Measurements from ENCODE around the gene GFRA4. TPM values are rescaled to one million over a fixed set of nuclear protein-coding genes. Genes with fewer than 3 reads are reported as not detected.

GFRA4 gene
- total RNA-seq, 1 donor from 2014 or later, result not detected

DNA sequence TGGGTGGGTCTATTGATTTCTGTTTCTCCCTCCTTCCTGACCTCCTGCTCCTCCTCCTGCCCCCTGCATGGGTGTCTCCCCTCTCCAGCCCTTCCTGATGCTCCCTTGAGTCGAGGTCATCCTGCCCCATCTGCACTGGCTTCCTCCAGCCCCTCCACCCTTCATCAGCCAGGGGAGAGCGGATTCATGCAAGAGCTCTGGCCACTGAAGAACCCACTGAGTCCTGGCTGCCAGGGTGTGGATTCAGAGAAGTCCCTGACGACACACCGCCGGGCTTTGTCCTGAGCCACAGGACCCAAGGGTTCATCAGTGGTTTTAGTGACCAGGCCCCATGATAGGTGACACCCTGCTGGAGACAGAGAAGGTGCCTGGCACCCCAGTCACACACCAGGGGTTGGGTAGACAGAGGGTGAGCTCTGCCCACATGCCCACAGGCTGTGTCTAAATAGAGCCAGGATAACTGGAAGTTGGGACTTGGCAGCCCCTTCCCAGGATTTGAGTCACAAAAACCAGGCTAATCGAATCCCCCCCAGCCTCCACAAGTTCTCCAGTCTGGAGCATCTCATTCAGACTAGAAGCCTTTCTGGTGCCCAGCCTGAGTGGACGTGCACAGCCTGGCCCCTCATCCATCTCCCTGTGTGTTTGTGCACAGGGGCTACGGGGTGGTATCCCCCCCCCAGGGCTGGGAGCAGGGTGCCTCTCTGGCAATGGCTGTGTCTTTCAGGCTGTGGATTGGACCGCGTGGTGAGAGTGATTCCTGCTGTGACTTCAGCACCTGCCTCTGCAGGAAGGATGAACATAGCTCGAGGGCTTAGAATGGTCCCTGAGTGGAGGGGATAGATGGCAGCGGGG lies 1.2 kb downstream of the GFRA4 start:
- no peak for DNase-seq (ENCODE audit: extremely low spot score in 2 of 2)

DNA sequence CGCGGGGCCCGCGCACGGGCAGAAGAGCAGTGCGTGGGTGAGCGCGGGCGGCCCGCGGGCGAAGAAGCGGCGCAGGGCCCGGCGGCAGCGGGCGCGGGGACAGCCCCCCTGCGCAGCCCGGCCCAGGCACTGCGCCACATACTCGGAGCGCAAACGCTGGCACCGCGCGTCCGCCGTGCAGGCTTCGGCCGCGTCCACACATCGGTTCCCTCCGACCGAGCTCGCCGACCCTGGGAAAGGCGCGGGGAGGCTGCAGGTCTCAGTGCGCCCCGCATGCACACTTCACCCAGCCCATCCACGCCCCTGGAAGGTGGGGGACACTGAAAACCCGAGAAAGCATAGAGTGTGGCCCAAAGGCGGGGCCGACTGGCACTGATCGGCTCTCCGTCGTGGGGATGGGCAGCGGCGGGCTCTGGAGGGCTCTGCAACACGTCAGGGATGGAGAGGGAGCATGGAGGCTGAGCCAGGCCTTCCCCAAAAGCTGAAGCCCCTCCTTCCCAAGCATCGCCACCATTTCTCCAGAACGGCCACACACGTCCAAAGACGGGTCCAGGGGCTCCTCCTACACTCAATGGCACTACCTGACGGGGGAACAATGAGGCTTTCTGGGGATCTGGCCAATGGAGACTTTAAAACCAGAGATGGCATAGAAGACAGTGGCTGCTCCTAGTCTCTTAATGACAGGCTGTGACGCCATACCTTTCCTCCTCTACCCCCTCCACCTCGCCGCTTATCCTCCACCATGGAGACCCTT lies 2.0 kb downstream of the GFRA4 start:
- no peak overlapping the region for H3K27ac ChIP-seq
- intact Hi-C loops (cut with DNase I), result no loop called here
- H3K36me3 ChIP-seq, result no peaks in the 10 kb centered on the region
- peaks cover 4% of the 10 kb centered on the region for H3K4me1 ChIP-seq
- no peak for DNase-seq (ENCODE audit: extremely low spot score in 2 of 2)
- no peaks in the 10 kb centered on the region for H3K27me3 ChIP-seq
- H3K9me3 ChIP-seq, result no peaks in the 10 kb centered on the region
- peak overlapping the region; percentile 16 to 33 for H3K4me3 ChIP-seq
- TF ChIP-seq, protein P1, sequence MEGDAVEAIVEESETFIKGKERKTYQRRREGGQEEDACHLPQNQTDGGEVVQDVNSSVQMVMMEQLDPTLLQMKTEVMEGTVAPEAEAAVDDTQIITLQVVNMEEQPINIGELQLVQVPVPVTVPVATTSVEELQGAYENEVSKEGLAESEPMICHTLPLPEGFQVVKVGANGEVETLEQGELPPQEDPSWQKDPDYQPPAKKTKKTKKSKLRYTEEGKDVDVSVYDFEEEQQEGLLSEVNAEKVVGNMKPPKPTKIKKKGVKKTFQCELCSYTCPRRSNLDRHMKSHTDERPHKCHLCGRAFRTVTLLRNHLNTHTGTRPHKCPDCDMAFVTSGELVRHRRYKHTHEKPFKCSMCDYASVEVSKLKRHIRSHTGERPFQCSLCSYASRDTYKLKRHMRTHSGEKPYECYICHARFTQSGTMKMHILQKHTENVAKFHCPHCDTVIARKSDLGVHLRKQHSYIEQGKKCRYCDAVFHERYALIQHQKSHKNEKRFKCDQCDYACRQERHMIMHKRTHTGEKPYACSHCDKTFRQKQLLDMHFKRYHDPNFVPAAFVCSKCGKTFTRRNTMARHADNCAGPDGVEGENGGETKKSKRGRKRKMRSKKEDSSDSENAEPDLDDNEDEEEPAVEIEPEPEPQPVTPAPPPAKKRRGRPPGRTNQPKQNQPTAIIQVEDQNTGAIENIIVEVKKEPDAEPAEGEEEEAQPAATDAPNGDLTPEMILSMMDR (IDR thresholded peaks at IDR 0.05), result no peak
- TF ChIP-seq POLR2A (IDR thresholded peaks at IDR 0.05) (no peak), POLR2AphosphoS5 (IDR thresholded peaks at IDR 0.05; ENCODE audit: insufficient read depth in 1 of 2, low read depth in 1 of 2) (no peak)

More for the DNA sequence above, 1.2 kb downstream of the GFRA4 start:
- no peak overlapping the region for H3K27ac ChIP-seq
- no peak overlapping the region for H3K4me3 ChIP-seq
- no peaks in the 10 kb centered on the region for H3K27me3 ChIP-seq
- TF ChIP-seq POLR2AphosphoS5 (IDR thresholded peaks at IDR 0.05; ENCODE audit: insufficient read depth in 1 of 2, low read depth in 1 of 2) (no peak), POLR2A (IDR thresholded peaks at IDR 0.05) (no peak)
- TF ChIP-seq, protein P1 (IDR thresholded peaks at IDR 0.05), result no peak
- no peaks in the 10 kb centered on the region for H3K36me3 ChIP-seq
- intact Hi-C loops (cut with DNase I), result no loop called here
- peaks cover 10% of the 10 kb centered on the region for H3K4me1 ChIP-seq
- no peaks in the 10 kb centered on the region for H3K9me3 ChIP-seq

DNA sequence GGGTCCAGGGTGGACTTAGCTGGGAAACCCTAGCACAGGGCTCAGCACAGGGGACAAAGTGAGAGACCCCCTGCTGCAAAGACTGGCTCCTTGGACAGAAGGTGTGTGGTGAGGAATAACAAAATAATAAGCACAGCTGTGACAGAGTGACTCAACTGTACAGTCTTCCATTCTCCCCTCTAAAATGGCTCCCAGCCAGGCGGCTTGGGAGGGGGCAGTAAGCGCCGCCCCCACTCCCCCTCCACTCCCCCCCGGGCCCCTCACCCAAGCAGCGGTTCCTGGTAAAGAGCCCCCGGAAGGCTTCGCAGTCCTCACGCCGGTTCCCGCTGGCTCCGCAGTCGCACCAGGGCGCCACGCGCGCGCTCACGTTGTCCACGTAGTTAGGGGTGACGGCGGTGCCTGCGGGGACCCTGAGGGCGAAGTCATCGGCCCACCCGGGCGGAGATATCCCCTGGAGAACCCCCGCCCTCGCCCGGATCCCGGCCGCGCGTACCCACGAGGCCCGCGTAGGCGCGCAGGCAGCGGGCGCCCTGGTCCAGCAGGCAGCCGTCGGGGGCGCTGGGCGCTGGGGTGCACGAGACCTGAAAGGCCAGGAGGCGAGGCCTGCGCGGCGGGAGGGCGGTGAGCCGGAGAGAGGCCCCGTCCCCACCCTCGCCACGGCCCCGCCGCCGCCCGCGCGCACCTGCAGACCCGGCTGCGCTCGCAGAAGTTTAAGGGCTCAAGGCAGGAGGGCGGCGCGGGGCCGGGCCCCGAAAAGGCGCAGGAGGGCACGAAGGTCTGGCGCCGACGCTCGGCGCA lies 2.7 kb downstream of the GFRA4 start:
- Histone ChIP-seq H3K4me1 (no peaks in the 10 kb centered on the region), H3K27ac (no peak overlapping the region), H3K4me3 (peak overlapping the region; percentile 16 to 33), H3K27me3 (no peaks in the 10 kb centered on the region), H3K36me3 (no peaks in the 10 kb centered on the region), H3K9me3 (no peaks in the 10 kb centered on the region)
- no peak for TF ChIP-seq POLR2A (IDR thresholded peaks at IDR 0.05)
- no peak for TF ChIP-seq POLR2AphosphoS5 (IDR thresholded peaks at IDR 0.05; ENCODE audit: insufficient read depth in 1 of 2, low read depth in 1 of 2)
- TF ChIP-seq, protein P1 (IDR thresholded peaks at IDR 0.05), result no peak
- no peak for DNase-seq (ENCODE audit: extremely low spot score in 2 of 2)
- intact Hi-C loops (cut with DNase I), result no loop called here

DNA sequence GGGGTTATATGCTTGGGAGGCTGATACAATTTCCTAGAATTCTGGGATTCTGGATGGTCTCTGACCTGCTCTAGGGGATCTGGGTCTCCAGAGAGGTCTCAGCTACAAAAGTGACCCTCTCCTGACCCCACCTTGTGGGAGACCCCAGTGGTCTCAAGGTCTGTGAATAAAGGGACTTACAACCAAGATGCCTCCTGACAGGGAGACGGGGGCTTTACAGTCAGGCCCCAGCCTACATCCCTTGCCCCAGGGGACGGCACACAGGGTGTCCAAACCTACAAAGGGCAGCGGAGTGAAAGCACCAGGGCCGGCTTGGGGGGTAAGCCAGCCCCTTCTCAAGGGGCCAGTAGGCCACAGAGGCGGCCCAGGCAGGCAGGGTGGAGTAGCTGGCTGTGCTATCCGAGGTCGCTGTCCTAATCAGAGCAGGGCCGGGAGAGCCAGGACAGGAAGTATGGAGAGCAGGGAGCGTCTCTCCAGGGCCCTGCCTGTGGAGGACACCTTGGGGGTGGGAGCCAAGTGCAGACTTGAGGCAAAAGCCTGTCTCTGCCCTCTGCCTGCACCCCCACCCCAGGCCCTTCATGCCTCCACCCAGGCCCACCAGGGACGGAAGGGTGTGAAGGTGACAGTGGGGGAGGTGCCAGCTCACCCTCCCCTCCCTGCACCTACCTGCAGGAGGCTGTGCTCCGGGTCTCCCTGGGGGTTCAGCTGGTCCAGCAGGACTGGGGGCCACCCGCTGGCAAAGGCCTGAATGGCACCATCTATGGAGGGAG lies 3.5 kb downstream of the GFRA4 start:
- no peak for TF ChIP-seq POLR2AphosphoS5 (IDR thresholded peaks at IDR 0.05; ENCODE audit: insufficient read depth in 1 of 2, low read depth in 1 of 2)
- TF ChIP-seq, protein P1 (IDR thresholded peaks at IDR 0.05), result no peak
- TF ChIP-seq POLR2A (IDR thresholded peaks at IDR 0.05), result no peak
- Histone ChIP-seq H3K9me3 (no peaks in the 10 kb centered on the region), H3K4me3 (no peak overlapping the region), H3K36me3 (no peaks in the 10 kb centered on the region), H3K27me3 (no peaks in the 10 kb centered on the region), H3K4me1 (no peaks in the 10 kb centered on the region), H3K27ac (no peak overlapping the region)
- DNase-seq (ENCODE audit: extremely low spot score in 2 of 2), result no peak
- intact Hi-C loops (cut with DNase I), result no loop called here

Measured in vagina (tissue), 2 donors.